Testis (tissue), 5 donors: ENCODE measurements around the gene ACTG2. TPM values are rescaled to one million over a fixed set of nuclear protein-coding genes. Genes with fewer than 3 reads are reported as not detected.

Experiments used
- DNase-seq: peaks from one replicate; pipeline ENCODE4 v3.0.0-alpha.2; 2019
- H3K27ac ChIP-seq, 2 donors: fragments of 200-600 bp; sonication (generic); one replicate each; pipeline ENCODE4 v1.5.1; 2019
- H3K27me3 ChIP-seq: fragments of 200-600 bp; sonication (generic); one replicate; pipeline ENCODE4 v1.5.1; 2019
- H3K36me3 ChIP-seq: fragments of 200-600 bp; sonication (generic); one replicate; pipeline ENCODE4 v1.5.1; 2017; ENCODE audit warnings: low read depth; ENCODE audit errors: missing control alignments
- H3K4me1 ChIP-seq: fragments of 200-600 bp; sonication (generic); one replicate; pipeline ENCODE4 v1.5.1; 2019
- H3K4me3 ChIP-seq, 2 donors: fragments of 200-600 bp; sonication (generic); one replicate each; pipeline ENCODE4 v1.5.1; 2017 to 2019
- H3K9me3 ChIP-seq: fragments of 200-600 bp; sonication (generic); one replicate; pipeline ENCODE4 v1.5.1; 2017
- POLR2A ChIP-seq: fragments of 450-650 bp; IDR thresholded peaks from one replicate; pipeline ENCODE4 v1.6.1; 2017; ENCODE audit warnings: antibody characterized with exemption, mild to moderate bottlenecking, moderate library complexity
- WGBS, 2 donors: methylation state at CpG; one replicate each; pipeline ENCODE4 v1.1.5; 2018; 5-methylcytosine and 5-hydroxymethylcytosine counted together
- intact Hi-C: fragments of 100-400 bp; cut with DNase I; formaldehyde crosslinking; loops from one replicate; pipeline ENCODE4 v1.15.1; 2023; ENCODE audit warnings: low total_unique reads
- long read RNA-seq, 2 donors: transcript quantifications; one replicate each; lab custom pipeline, GENCODE V29; 2026
- polyA plus RNA-seq: library from polyadenylated mRNA; stranded (reverse); fragments of 350-450 nt; fragmentation: Illumina TruSeq; extraction: RNeasy Lipid Tissue Mini Kit (QIAGEN cat#74804); gene quantifications from one replicate; pipeline ENCODE4 v1.2.3, GENCODE V29; 2014; ENCODE audit warnings: low read depth, low replicate concordance; ENCODE audit not compliant: insufficient read depth
- total RNA-seq, 2 donors: library from RNA; depleted of rRNA; stranded (reverse); fragments of >200 nt; gene quantifications; one replicate each; pipeline ENCODE4 v1.2.3, GENCODE V29; 2016
- TF ChIP-seq, protein P1 (sequence below), 3 experiments: fragments of 450-650 bp in 2 of 3; fragments of 200-600 bp in 1 of 3; sonication (generic) in 1 of 3; IDR thresholded peaks; one replicate each; pipeline ENCODE4 v1.5.1; 2016 to 2019; ENCODE audit warnings: antibody characterized with exemption in 3 of 3, mild to moderate bottlenecking in 2 of 3, moderate library complexity in 1 of 3

ACTG2 gene
- 1 to 10 TPM; 1.3 to 2.7 TPM for total RNA-seq
- polyA plus RNA-seq: 93.4 TPM
- long read RNA-seq, donor 1, partial matches to known transcripts: 0 of 4 reads
- long read RNA-seq, donor 1, other reads (novel, unspliced or antisense): 0 of 4 reads
- long read RNA-seq, donor 2, partial matches to known transcripts: 0 of 4 reads
- long read RNA-seq, donor 2, other reads (novel, unspliced or antisense): 0 of 4 reads

DNA sequence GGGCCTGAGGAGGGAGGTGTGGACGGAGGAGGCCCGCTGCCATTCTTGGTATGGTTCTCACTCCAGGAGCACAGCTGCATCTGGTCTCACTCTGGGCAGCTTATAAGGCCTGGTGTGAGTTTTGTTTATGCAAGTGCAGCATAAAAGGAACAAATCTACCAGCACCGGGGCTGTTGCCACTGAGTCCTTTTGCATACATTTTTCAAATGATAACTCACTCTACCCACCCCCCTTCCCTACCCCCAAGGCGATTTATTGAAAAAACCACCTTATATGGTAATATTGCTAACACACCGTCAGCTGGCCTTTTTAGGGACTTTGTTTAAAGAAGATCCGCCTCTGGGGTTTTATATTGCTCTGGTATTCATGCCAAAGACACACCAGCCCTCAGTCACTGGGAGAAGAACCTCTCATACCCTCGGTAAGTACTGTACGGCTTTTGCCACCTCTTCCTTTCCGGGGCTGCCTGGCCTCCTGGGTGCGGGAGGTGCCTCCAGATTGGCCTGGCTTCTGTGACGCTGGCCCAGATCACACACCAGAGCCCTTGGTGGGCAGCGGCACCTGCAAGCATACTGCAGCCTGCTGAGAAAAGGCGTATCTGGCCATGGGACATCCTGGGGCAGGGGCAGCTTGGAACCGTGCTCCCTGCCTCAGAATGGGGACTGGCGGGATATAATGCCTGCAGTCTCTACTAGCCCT lies at the start of gene ACTG2:
Gene ACTG2, plus strand, starts transcription at position 378 of the 699 bp plus-strand sequence. CDS start 8,304 bp downstream, outside the sequence.
- H3K36me3 ChIP-seq: no peaks in the 10 kb centered on the region
- H3K9me3 ChIP-seq: no peaks in the 10 kb centered on the region
- no peaks in the 10 kb centered on the region for H3K4me1 ChIP-seq
- intact Hi-C loops: no loop called here
- DNase-seq: no peak
- no peak within 1 kb of the TSS for H3K4me3 ChIP-seq
- H3K27ac ChIP-seq: no peak within 1 kb of the TSS
- WGBS, 2 donors: 86 to 93% methylated on average over 10 to 15 of the region's 15 CpGs
- no peak for TF ChIP-seq POLR2A
- TF ChIP-seq, protein P1, sequence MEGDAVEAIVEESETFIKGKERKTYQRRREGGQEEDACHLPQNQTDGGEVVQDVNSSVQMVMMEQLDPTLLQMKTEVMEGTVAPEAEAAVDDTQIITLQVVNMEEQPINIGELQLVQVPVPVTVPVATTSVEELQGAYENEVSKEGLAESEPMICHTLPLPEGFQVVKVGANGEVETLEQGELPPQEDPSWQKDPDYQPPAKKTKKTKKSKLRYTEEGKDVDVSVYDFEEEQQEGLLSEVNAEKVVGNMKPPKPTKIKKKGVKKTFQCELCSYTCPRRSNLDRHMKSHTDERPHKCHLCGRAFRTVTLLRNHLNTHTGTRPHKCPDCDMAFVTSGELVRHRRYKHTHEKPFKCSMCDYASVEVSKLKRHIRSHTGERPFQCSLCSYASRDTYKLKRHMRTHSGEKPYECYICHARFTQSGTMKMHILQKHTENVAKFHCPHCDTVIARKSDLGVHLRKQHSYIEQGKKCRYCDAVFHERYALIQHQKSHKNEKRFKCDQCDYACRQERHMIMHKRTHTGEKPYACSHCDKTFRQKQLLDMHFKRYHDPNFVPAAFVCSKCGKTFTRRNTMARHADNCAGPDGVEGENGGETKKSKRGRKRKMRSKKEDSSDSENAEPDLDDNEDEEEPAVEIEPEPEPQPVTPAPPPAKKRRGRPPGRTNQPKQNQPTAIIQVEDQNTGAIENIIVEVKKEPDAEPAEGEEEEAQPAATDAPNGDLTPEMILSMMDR (IDR thresholded peaks at IDR 0.05): no peak
- H3K27me3 ChIP-seq: no peaks in the 10 kb centered on the region

DNA sequence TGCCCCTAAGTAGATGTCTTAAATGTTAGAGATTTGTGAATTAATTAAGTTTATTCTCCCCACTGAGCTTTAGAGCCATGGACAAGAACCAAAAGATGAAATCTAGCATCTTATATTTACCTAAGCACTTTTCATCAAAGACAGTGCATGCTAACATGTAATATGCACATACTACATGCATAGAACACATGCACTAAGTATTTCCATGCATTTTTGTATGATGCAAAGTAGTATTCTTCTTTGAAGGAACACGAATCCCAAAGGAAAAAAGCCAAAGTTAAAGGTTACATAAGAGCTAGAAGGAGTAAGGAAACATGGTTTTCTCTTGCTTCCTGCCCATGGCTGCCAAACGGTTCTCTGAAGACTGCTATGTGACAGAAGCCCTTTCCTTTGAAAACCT lies 48.7 kb upstream of the ACTG2 start:
- Histone ChIP-seq H3K27ac (no peak overlapping the region), H3K9me3 (no peaks in the 10 kb centered on the region), H3K4me1 (peaks cover 6% of the 10 kb centered on the region), H3K36me3 (no peaks in the 10 kb centered on the region), H3K27me3 (no peaks in the 10 kb centered on the region), H3K4me3 (no peak overlapping the region)
- 40 to 76% methylated on average over 2 of the region's 2 CpGs for WGBS, 2 donors
- DNase-seq: no peak
- intact Hi-C loops: no loop called here
- TF ChIP-seq, protein P1 (IDR thresholded peaks at IDR 0.05): no peak
- no peak for TF ChIP-seq POLR2A

DNA sequence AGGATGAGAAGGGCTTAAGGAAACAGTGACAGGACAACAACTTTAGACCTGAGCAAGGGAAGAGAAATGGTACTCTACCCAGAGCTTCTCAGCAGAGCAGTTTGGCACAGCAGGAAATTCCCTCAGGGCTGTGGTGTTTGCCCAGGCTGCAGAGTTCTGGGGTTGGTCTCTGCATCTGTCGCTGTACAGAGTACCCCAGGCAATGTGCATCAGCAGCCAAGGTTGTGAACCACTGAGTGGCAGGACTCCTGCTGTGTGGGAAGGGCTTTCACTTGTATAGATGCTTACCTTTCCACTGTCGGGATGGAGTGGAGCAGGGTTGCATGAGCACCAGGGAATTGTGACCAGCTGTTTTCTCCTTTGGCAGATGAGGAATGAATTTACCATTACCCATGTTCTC lies 42.8 kb upstream of the ACTG2 start:
- Histone ChIP-seq H3K4me3 (no peak overlapping the region), H3K27ac (no peak overlapping the region), H3K36me3 (no peaks in the 10 kb centered on the region), H3K4me1 (no peaks in the 10 kb centered on the region), H3K27me3 (no peaks in the 10 kb centered on the region), H3K9me3 (no peaks in the 10 kb centered on the region)
- DNase-seq: no peak
- WGBS, 2 donors: 95 to 100% methylated on average over 2 of the region's 2 CpGs
- intact Hi-C loops: no loop called here
- no peak for TF ChIP-seq POLR2A
- TF ChIP-seq, protein P1 (IDR thresholded peaks at IDR 0.05): no peak

DNA sequence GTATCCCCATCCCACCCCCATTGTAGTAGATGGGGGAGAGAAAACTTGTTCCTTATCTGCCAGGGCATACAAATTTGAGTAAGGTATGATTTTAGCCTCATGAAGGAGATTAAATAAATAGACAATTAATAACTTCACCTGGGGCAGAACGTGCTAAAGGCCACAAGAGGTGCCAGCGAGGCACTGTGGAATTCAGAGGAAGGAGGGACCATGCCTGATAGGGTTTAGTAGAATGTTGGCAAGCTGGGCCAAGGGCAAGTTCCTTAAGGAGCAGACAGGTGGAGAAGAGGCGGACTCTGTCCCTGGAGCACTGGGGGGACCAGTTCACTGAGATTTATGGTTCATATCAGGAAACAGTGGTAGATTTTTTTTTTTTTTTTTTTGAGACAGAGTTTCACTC lies 41.5 kb upstream of the ACTG2 start:
- Histone ChIP-seq H3K9me3 (no peaks in the 10 kb centered on the region), H3K36me3 (no peaks in the 10 kb centered on the region)

More for the DNA sequence above, 41.5 kb upstream of the ACTG2 start:
- Histone ChIP-seq H3K27ac (no peak overlapping the region), H3K4me1 (no peaks in the 10 kb centered on the region), H3K27me3 (no peaks in the 10 kb centered on the region), H3K4me3 (no peak overlapping the region)
- intact Hi-C loops: no loop called here
- no peak for TF ChIP-seq POLR2A
- TF ChIP-seq, protein P1 (IDR thresholded peaks at IDR 0.05): no peak
- DNase-seq: no peak
- 76 to 78% methylated on average over 3 of the region's 3 CpGs for WGBS, 2 donors
